Activated B cell treated with CpG ODN at 0.5 μM for 24 hours (primary cell): ENCODE results near the gene ILKAP. TPM values are rescaled to one million over a fixed set of nuclear protein-coding genes. Genes with fewer than 3 reads are reported as not detected.

ENCODE experiments used
- ATAC-seq: fragments of 200-7000 bp; cut with Tn5 transposase; one replicate; pipeline ENCODE4 v1.10.0; 2021; ENCODE audit warnings: low read depth, mild to moderate bottlenecking, moderate library complexity
- CTCF ChIA-PET: fragments of 350-600 bp; sonication (Branson Sonifier 250); formaldehyde crosslinking; loops from one replicate; lab custom pipeline; 2021; ENCODE audit warnings: antibody characterized with exemption; lab: Charles Lee
- POLR2A ChIA-PET: fragments of 350-600 bp; sonication (Branson Sonifier 250); formaldehyde crosslinking; loops from one replicate; lab custom pipeline; 2021; ENCODE audit warnings: antibody characterized with exemption; lab: Charles Lee
- DNase-seq: peaks from one replicate; pipeline ENCODE4 v3.0.0; 2022
- H3K27ac Mint-ChIP-seq: one replicate; pipeline ENCODE4 v1.8.0; 2020; ENCODE audit warnings: mixed read lengths
- H3K27me3 Mint-ChIP-seq: one replicate; pipeline ENCODE4 v1.8.0; 2021; ENCODE audit warnings: mixed read lengths
- H3K36me3 Mint-ChIP-seq: one replicate; pipeline ENCODE4 v1.8.0; 2021; ENCODE audit warnings: low read depth, mixed read lengths
- H3K4me1 Mint-ChIP-seq: one replicate; pipeline ENCODE4 v1.8.0; 2021; ENCODE audit warnings: mixed read lengths
- H3K4me3 Mint-ChIP-seq: one replicate; pipeline ENCODE4 v1.8.0; 2020; ENCODE audit warnings: mild to moderate bottlenecking, mixed read lengths
- H3K9me3 Mint-ChIP-seq: one replicate; pipeline ENCODE4 v1.8.0; 2020; ENCODE audit warnings: mixed read lengths
- CTCF ChIP-seq: fragments of 200-600 bp; IDR thresholded peaks from one replicate; pipeline ENCODE4 v1.8.0; 2022; ENCODE audit warnings: antibody characterized with exemption, mild to moderate bottlenecking
- intact Hi-C: fragments of 100-400 bp; cut with micrococcal nuclease; formaldehyde crosslinking; loops from one replicate; pipeline ENCODE4 v1.15.1; 2024
- total RNA-seq: library from RNA; stranded (reverse); gene quantifications from 2 replicates; pipeline ENCODE4 v1.2.3, GENCODE V29; 2022

ILKAP gene
- total RNA-seq, 1 donor from 2014 or later = 77.3 TPM

GRCh38 chr2:238143239-238143951 lies 60.1 kb downstream of the ILKAP start:
- ATAC-seq (no peak), DNase-seq (no peak)
- no peaks in the 10 kb centered on the region for H3K27me3 Mint-ChIP-seq
- H3K9me3 Mint-ChIP-seq = no peaks in the 10 kb centered on the region
- ChIA-PET CTCF (no interaction called here), POLR2A (no interaction called here)
- H3K4me1 Mint-ChIP-seq = peaks cover 7% of the 10 kb centered on the region
- no peak overlapping the region for H3K27ac Mint-ChIP-seq
- no peaks in the 10 kb centered on the region for H3K36me3 Mint-ChIP-seq
- intact Hi-C loops = no loop called here
- TF ChIP-seq CTCF = no peak
- H3K4me3 Mint-ChIP-seq = no peak overlapping the region

- H3K4me3 Mint-ChIP-seq = no peak overlapping the region
- no peaks in the 10 kb centered on the region for H3K9me3 Mint-ChIP-seq
- peaks cover 12% of the 10 kb centered on the region for H3K4me1 Mint-ChIP-seq
- ATAC-seq = no peak
- intact Hi-C loops = no loop called here
- POLR2A ChIA-PET = no interaction called here
- no peaks in the 10 kb centered on the region for H3K36me3 Mint-ChIP-seq
- CTCF ChIA-PET = no interaction called here
- no peak for DNase-seq
- H3K27ac Mint-ChIP-seq = no peak overlapping the region
- TF ChIP-seq CTCF = no peak
- H3K27me3 Mint-ChIP-seq = no peaks in the 10 kb centered on the region
Measured at GRCh38 chr2:238142382-238143205, 60.9 kb downstream of the ILKAP start.

- no peak for TF ChIP-seq CTCF
- Mint-ChIP-seq H3K9me3 (no peaks in the 10 kb centered on the region), H3K36me3 (no peaks in the 10 kb centered on the region), H3K27me3 (no peaks in the 10 kb centered on the region), H3K27ac (no peak overlapping the region), H3K4me3 (no peak overlapping the region), H3K4me1 (peaks cover 12% of the 10 kb centered on the region)
- ChIA-PET CTCF (no interaction called here), POLR2A (no interaction called here)
- no peak for ATAC-seq
- DNase-seq = no peak
- intact Hi-C loops = no loop called here
Measured at GRCh38 chr2:238141541-238142318, 61.8 kb downstream of the ILKAP start.

GRCh38 chr2:238140721-238141540 lies 62.6 kb downstream of the ILKAP start:
- Mint-ChIP-seq H3K9me3 (no peaks in the 10 kb centered on the region), H3K36me3 (no peaks in the 10 kb centered on the region), H3K27ac (no peak overlapping the region), H3K4me3 (no peak overlapping the region), H3K4me1 (peaks cover 12% of the 10 kb centered on the region), H3K27me3 (no peaks in the 10 kb centered on the region)
- ChIA-PET CTCF (no interaction called here), POLR2A (no interaction called here)
- no peak for TF ChIP-seq CTCF
- ATAC-seq (no peak), DNase-seq (no peak)
- intact Hi-C loops = no loop called here
